Measurements from ENCODE around the gene THOC5.
A peak's percentile ranks its signal among the peaks of the same experiment; 100 is the strongest.
"Not testable (repeated sequence)": the region's sequence is repeated elsewhere in the genome, so short reads cannot be mapped to it uniquely, and the experiment has no call there.

The THOC5 gene

DNA sequence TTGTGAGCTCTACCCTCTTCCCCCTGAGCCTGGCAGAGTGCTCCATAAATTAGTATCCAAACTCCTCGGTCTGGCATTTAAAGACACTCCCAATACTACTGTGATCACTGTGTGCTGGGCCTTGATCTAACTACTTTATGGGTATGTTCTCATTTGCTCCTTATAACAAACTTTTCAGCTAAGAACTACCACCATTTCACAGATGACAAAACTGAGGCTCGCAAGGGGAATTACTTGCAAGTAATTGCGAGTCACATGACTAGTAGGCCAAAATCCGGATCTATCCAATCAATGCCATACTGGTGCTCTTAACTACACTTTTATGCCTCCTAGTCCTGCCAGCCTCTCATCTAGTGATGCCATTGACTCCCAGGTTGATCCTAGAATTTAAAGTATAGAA is 3.6 kb downstream of the THOC5 start:
- Mint-ChIP-seq H3K27ac (no peak overlapping the region), H3K36me3 (ENCODE audit: low read depth) (peaks cover 68% of the 10 kb centered on the region), H3K4me1 (peaks cover 14% of the 10 kb centered on the region), H3K27me3 (ENCODE audit: low read depth, poor library complexity) (no peaks in the 10 kb centered on the region), H3K4me3 (no peak overlapping the region), H3K9me3 (peaks cover 18% of the 10 kb centered on the region)
- no peak for DNase-seq
- TF ChIP-seq, protein P1, sequence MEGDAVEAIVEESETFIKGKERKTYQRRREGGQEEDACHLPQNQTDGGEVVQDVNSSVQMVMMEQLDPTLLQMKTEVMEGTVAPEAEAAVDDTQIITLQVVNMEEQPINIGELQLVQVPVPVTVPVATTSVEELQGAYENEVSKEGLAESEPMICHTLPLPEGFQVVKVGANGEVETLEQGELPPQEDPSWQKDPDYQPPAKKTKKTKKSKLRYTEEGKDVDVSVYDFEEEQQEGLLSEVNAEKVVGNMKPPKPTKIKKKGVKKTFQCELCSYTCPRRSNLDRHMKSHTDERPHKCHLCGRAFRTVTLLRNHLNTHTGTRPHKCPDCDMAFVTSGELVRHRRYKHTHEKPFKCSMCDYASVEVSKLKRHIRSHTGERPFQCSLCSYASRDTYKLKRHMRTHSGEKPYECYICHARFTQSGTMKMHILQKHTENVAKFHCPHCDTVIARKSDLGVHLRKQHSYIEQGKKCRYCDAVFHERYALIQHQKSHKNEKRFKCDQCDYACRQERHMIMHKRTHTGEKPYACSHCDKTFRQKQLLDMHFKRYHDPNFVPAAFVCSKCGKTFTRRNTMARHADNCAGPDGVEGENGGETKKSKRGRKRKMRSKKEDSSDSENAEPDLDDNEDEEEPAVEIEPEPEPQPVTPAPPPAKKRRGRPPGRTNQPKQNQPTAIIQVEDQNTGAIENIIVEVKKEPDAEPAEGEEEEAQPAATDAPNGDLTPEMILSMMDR (IDR thresholded peaks at IDR 0.05) = no peak

DNA sequence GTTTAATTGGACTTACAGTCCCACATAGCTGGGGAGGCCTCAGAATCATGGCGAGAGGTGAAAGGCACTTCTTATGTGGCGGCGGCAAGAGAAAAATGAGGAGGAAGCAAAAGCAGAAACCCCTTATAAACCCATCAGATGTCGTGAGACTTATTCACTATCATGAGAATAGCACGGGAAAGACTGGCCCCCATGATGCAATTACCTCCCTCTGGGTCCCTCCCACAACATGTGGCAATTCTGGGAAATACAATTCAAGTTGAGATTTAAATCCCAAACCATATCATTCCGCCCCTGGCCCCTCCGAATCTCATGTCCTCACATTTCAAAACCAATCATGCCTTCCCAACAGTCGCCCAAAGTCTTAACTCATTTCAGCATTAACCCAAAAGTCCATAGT is 8.5 kb downstream of the THOC5 start:
- not testable (repeated sequence) for DNase-seq; H3K4me1 Mint-ChIP-seq; H3K9me3 Mint-ChIP-seq; H3K27ac Mint-ChIP-seq; H3K27me3 Mint-ChIP-seq (ENCODE audit: low read depth, poor library complexity); H3K4me3 Mint-ChIP-seq
- H3K36me3 Mint-ChIP-seq (ENCODE audit: low read depth) = peaks cover 76% of the 10 kb centered on the region

DNA sequence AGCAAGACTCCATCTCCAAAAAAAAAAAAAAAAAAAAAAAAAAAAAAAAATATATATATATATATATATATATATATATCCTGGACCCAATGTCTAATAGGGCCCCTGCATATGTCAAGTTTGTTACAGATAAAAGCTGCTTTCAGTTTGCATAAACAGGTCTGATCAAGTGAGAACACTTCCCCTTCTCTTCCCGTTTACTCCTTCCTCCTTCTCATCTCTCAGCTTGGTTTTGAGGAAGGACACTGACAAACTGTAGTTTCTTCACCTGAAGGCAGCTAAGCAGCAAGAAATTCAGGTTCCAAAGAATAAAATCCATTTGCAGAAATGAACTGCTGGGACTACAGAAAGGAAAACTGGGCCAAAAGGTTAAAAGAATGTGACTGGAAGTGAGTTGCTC is 11.7 kb downstream of the THOC5 start:
- TF ChIP-seq, protein P1 (IDR thresholded peaks at IDR 0.05) = no peak
- Mint-ChIP-seq H3K9me3 (no peaks in the 10 kb centered on the region), H3K4me3 (no peak overlapping the region), H3K27me3 (ENCODE audit: low read depth, poor library complexity) (no peaks in the 10 kb centered on the region), H3K27ac (no peak overlapping the region), H3K4me1 (no peaks in the 10 kb centered on the region), H3K36me3 (ENCODE audit: low read depth) (peaks cover 64% of the 10 kb centered on the region)
- DNase-seq = no peak

DNA sequence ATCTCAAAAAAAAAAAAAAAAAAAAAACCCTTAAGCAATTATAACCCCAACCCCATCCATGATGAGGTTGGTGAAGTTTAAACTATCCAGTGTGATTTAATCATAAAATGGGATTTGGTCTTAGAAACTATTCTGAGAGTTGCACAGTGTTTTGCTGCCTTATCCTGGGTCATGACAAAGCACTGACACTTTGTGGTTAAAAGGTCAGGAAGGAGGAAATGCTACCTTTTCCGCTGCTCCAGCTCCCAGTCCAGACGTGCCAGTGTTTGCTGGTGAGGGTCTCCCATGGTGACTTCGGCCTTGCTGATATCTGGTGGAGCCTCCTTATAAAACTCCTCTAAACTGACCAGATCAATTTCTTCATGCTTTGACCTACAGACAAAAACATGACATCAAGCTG is 14.5 kb downstream of the THOC5 start:
- peaks cover 1% of the 10 kb centered on the region for H3K9me3 Mint-ChIP-seq
- peaks cover 3% of the 10 kb centered on the region for H3K4me1 Mint-ChIP-seq
- DNase-seq = no peak
- H3K27me3 Mint-ChIP-seq (ENCODE audit: low read depth, poor library complexity) = no peaks in the 10 kb centered on the region
- H3K27ac Mint-ChIP-seq = peak overlapping the region; percentile 77
- TF ChIP-seq, protein P1 (IDR thresholded peaks at IDR 0.05) = no peak
- H3K4me3 Mint-ChIP-seq = no peak overlapping the region
- H3K36me3 Mint-ChIP-seq (ENCODE audit: low read depth) = peaks cover 76% of the 10 kb centered on the region

DNA sequence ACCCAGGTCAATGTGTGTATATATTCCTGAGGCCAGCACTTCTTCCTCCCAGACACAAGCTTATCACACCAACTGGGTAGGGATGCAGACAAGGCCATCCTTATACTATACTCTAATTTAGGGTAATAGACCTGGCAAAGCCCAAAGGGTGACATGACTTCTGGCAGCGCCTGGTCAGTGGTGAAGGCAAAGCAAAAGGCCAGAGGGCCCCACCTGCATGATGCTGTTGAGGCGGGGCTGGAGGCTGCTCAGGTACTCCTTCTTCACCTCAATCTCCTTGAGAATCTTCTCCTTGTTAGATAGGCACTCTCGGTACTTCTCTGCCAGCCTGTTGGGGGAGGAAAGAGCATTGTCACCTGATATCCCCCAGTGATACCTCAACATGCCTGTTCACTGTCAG is 17.1 kb downstream of the THOC5 start:
- no peak for DNase-seq
- Mint-ChIP-seq H3K4me3 (no peak overlapping the region), H3K9me3 (peaks cover 4% of the 10 kb centered on the region), H3K36me3 (ENCODE audit: low read depth) (peaks cover 70% of the 10 kb centered on the region), H3K4me1 (peaks cover 3% of the 10 kb centered on the region), H3K27ac (peak overlapping the region; percentile 71), H3K27me3 (ENCODE audit: low read depth, poor library complexity) (no peaks in the 10 kb centered on the region)
- TF ChIP-seq, protein P1 (IDR thresholded peaks at IDR 0.05) = no peak

DNA sequence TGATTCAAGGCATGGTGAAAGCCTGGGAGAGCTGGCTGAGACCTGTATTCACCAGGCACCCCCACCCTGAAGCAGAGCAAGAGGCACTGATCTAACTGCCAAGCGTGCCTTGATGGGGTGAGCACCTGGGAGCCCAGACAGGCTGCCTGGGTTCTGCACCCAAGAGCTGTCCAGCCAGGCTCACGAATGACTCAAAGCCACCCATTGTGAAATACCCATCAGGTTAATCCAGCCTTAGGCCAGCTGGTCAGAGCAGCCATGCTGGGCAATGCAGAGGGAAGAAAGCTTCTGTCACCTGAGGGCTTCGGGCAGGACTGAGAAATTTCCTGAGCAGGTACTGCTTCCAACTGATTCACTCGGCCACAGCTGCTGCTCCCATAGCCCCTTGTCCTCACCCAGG is 22.1 kb downstream of the THOC5 start:
- peaks cover 59% of the 10 kb centered on the region for H3K36me3 Mint-ChIP-seq (ENCODE audit: low read depth)
- no peaks in the 10 kb centered on the region for H3K27me3 Mint-ChIP-seq (ENCODE audit: low read depth, poor library complexity)
- H3K9me3 Mint-ChIP-seq = peaks cover 4% of the 10 kb centered on the region
- no peak overlapping the region for H3K27ac Mint-ChIP-seq
- H3K4me3 Mint-ChIP-seq = no peak overlapping the region
- H3K4me1 Mint-ChIP-seq = no peaks in the 10 kb centered on the region
- TF ChIP-seq, protein P1 (IDR thresholded peaks at IDR 0.05) = no peak
- DNase-seq = no peak

Measured in nephron progenitor cell (in vitro differentiated cells).